Stimulated activated CD8-positive, alpha-beta memory T cell treated with anti-CD3 and anti-CD28 coated beads, Interleukin-12 subunit alpha, Interleukin-12 subunit beta, amount 100 ng/mL, for 1 hour (primary cell): Measurements from ENCODE around the gene CFAP74.

Source experiments
- DNase-seq: peaks from one replicate; pipeline ENCODE4 v3.0.0-alpha.2; 2020; ENCODE audit warnings: low read depth

The CFAP74 gene

DNA sequence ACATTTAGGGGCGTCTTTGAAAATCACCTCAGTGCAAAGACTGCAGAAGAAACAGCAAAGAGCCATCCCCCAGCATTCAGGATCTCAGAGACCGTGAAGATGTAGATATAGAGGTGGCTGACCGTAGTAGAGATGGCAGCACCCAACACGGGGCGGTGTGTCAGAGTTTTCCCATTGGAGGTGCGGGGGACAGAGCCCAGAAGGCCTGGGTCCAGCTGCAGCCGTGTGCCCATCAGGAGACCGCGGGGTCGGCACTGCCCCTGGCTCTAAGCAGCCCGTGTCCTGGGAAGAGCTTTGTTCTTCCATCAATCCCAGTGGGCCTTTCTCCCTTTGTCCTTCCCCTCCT is 16.7 kb upstream of the CFAP74 start:
- DNase-seq, result no peak

GRCh38 chr1:2019571-2020309 is 16.2 kb upstream of the CFAP74 start:
- no peak for DNase-seq

- no peak for DNase-seq
Observed at GRCh38 chr1:2019172-2019543, 15.6 kb upstream of the CFAP74 start, which contains the start of gene GABRD. Gene GABRD, plus strand, starts transcription at chr1:2019345. Its CDS starts 79 bp downstream, at chr1:2019424.

GRCh38 chr1:2018217-2019171 is 14.9 kb upstream of the CFAP74 start:
- no peak for DNase-seq

GRCh38 chr1:2016123-2016522 is 12.5 kb upstream of the CFAP74 start:
- no peak for DNase-seq

DNA sequence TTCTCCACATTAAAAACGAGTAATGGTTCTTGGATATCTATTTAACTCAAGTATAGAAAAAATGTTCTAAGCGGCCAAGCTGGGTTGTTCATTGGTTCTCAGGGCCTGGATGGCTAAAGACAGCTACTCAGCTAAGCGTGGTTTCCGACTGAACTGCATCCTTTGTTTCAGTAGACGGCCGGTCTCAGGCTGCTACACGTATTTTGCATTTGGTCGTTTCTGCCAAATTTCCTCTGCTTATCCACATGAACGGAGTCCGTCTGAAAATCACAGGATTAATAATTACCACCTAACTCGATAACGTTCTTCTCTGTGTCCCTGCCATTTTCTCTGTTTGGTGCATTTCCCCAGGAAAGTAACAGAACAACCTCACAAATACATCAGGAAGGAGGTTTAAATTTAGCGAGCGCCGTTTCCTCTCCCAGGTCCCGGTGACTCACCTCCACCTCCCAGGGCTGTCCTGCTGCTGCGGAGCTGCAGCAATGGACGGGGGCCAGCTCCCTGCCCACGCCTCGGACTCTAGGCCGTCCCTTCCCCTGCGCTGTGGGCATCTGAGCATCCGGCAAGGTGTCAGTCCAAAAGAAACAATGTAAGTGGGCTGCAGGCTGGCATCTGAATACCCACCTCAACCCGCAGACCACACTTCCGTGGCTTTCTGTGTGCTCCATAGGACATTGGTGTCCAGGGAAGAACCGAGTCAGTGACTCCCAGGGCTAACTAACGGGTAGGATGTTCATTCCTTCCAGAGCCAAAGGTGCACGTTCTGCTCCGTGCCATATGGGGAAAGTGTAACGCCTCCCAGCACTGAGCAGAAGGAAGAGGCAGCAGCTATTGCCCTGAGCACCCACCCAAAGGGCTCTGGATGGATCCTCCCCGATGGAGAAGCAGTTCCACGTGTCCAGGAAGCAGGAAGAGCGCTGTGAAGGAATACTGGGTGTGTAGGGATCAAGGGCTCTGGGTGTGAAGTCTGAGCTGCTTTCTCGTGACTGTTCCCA is 11.5 kb upstream of the CFAP74 start:
- DNase-seq, result no peak

GRCh38 chr1:2014181-2014580 is 10.6 kb upstream of the CFAP74 start:
- no peak for DNase-seq

GRCh38 chr1:2009101-2010053 is 5.8 kb upstream of the CFAP74 start:
- DNase-seq, result no peak

DNA sequence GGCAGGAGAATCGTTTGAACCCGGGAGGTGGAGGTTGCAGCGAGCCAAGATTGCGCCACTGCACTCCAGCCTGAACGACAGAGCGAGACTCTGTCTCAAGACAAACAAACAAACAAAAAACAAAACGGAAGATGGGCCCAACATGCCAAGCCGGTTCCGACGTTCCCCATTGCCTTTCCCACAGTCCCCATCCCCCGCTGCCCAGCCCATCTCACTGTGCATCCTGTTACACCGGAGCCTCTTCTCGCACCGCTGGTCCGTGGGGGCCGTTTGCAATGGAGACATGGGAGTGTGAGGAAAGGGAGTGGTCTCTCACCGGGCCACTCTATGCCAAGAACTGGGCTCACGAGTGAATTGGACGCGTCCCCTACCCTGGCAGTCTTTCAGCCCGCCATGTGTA is 1.3 kb upstream of the CFAP74 start:
- no peak for DNase-seq

DNA sequence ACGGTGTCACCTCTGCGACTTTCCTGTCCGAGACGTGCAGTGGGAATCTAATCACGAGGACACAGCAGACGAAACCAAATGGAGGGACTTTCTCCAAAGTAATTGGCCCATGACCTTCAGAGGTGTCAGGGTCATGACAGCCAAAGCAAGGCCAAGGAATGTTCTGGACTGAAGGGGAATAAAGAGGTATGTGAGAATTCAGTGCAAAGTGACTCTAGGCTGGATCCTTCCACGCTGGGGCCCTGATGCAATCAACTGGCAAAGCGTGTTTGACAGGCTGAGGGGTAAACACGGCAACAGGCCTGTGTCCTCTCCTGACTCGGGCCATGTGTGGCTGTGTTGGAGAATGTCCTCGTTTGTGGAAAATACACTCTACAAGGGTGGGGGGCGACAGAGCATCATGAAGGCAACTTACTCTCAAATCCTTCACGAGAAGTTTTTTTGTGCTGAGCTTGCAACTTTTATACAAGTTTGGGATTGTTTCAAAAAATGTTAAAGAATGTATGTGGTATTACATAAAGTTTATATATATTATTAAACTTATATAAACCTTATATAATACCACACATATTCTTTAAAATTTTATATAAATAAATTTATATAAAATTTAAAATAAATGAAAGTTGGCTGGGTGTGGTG is 1.7 kb downstream of the CFAP74 start:
- no peak for DNase-seq

- DNase-seq, result no peak
Observed at GRCh38 chr1:2000850-2001249, 2.7 kb downstream of the CFAP74 start.

DNA sequence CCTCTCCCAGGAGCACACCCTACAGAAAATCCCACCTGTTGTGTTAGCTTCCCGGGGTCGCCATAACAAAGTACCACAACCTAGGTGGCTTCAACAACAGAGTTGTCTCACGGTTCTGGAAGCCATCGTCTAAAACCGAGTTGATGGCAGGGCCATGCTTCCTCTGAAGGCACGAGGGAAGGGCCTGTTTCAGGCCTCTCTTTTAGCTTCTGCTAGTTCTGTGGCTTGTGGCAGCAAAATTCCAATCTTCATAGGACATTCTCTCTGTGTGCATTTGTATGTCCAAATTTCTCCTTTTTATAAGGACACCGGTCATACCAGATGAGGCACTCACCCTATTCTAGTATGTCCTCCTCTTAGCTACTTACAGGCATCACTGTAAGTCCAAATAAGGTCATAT is 3.2 kb downstream of the CFAP74 start:
- DNase-seq, result no peak

DNA sequence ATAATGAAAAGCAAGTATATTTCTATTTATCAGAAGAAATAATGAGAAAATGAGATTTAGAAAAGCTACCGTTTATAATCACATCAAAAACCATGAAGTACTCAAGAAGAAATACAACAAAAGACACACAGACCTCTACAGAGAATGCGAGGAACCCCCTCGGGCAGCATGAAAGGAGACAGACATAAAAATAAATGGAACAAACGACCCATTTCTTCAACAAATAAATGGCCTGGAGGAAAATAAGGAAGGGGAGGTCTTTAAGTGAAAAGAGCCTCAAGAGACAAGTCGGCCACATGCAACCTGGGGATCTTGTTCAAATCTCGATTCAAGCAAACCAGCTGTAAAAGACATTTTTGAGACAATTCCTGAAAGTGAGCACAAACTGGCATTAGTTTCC is 6.0 kb downstream of the CFAP74 start:
- no peak for DNase-seq

DNA sequence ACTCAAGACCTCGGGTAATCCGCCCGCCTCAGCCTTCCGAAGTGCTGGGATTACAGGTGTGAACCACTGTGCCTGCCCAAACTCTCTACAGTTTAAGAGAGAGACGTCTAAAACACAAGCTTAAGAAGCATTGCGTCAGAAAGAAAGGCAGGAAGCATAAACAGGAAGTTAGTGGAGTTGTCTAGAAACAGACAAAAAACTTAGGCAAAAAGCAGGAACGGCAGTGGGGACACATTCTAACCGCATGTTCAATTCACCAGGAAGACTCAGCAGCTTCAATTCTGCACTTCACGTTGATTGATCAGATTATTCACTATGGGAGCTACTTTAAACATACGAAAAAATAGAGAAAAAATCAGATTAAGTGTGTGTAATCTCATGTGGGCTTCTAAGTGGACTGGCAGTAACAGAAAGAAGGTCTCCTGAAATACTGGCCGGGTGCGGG is 7.4 kb downstream of the CFAP74 start:
- DNase-seq, result no peak

DNA sequence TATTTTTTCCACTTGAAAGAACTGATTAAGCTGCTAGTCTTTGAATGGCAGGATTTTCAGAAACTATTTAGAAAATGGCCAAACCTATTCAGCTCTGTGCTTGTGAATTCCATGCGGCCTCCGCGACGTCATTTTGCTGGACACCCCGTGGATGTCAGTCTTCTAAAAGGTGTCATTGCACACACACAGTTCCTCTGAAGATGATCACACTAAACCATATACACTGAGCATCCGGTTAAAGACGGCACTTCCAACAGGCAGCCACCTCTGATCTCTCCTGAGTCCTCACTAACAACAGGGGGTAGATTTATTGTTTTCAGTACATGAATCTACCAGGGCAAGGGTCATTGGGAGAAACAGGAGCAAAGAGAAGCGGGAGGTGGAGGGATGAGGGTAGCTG is 9.1 kb downstream of the CFAP74 start:
- no peak for DNase-seq

- no peak for DNase-seq
Observed at GRCh38 chr1:1990222-1990621, 13.4 kb downstream of the CFAP74 start.

GRCh38 chr1:1989789-1990188 is 13.8 kb downstream of the CFAP74 start:
- no peak for DNase-seq

DNA sequence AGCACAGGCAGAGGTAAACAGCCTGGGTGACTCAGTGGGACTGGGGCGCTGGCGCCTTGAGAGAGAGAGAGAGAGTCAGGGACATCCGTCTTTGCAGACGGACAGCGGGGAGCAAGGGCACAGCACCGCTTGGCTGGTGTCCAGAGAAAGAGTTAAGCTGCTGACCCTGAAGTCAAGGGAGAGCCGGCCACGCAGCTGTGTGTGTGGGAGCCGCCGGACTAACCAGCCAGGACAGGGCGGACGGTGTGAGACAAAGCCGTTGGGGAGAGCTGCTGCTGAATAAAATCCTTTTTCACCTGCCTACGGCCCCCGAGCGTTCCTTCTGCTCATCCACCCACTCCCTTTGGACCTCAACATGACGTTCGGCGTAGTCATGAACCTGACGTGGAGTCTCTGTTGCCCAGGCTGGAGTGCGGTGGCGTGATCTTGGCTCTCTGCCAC is 14.5 kb downstream of the CFAP74 start:
- no peak for DNase-seq

DNA sequence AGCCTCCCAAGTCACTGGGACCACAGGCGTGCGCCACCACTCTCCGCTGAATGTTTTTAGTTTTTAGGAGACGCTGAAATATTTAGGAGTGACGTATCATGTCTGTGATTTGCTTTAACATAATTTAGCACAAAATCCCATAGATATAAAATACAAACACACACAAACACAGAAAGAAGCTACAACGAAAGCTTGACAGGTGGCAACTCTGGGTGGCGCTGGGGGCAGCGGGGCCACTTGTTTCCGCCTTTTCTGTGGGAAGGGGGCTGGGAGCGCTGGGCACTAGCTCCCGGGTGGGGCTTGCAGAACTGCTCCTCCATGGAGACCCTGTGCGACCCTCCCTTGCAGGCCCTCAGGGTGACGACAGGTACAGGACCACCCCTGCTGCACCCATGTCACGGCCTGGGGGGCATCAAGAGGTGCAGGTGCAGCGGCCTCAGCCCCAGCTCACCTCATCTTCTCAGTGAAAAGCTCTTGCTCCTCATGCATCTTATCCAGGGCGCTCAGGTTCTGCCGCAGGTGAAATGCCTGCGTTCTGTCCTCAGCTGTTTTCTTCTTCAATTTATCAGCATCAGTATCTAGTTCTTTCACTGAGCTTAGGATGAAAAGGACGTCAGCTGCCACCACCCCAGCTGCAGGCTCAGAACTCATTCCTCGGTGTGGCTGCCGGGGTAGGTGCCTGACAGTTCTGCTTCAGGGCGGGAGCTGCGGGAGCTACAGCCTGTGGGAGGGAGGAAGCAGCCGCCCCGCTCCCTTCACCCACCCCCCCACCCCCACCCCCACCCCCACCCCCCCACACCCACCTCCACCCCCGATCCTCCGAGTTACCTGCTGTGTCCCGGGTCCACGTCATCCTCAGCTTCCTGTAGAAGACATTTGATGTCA is 15.3 kb downstream of the CFAP74 start:
- no peak for DNase-seq
